ENCODE measurements around the gene SCGB1A1.
"Not testable (repeated sequence)": the region's sequence is repeated elsewhere in the genome, so short reads cannot be mapped to it uniquely, and the experiment has no call there.

SCGB1A1 gene, protein sequence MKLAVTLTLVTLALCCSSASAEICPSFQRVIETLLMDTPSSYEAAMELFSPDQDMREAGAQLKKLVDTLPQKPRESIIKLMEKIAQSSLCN

GRCh38 chr11:62418733-62419132 lies at the start of gene SCGB1A1:
Gene SCGB1A1, plus strand, starts transcription at chr11:62419033. Its CDS starts 63 bp downstream, at chr11:62419096.
- DNase-seq, result no peak

GRCh38 chr11:62370743-62371440 lies 47.9 kb upstream of the SCGB1A1 start:
- no peak for DNase-seq

DNA sequence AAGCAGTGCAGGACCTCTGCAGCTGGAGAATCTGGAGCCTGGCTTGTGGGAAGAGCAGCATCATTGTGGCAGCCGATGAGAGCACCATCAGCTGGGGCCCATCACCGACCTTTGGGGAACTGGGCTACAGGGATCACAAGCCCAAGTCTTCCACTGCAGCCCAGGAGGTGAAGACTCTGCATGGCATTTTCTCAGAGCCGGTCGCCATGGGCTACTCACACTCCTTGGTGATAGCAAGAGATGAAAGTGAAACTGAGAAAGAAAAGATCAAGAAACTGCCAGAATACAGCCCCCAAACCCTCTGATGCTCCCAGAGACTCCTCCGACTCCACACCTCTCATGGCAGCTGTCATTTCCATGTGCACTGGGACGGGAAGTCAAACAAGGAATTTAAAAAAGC lies 46.0 kb upstream of the SCGB1A1 start:
- DNase-seq, result no peak

DNA sequence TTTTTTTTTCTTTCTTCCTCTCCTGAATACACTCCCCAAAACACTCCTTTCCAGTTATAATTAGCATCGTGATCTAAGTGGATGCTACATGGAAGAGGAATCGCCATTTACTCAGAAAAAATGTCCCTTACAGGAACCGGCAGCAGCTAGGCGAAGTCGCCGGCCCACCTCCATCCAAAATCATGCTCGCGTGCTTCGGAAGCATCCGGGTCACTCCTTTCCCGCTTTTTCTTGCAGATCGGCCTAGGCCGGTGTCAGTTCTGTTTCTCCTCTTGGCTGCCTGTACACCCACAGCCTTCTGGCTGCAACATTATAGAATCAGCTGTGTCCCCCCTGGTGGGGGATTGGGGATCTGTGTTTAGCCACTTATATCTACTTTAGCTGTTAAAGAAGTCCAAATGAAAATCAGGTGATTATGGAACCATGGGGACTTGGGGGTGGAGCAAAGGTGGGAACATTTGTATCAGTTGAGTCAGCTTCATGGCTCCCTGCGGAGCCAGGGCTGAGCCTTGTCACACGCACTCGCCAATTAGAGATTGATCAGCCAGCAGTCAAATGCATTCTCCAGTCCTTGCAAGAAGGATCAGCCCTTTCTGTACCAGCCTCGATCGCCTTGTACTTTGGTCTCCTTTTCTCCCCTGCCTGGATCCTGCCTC lies 45.2 kb upstream of the SCGB1A1 start:
- no peak for DNase-seq

DNA sequence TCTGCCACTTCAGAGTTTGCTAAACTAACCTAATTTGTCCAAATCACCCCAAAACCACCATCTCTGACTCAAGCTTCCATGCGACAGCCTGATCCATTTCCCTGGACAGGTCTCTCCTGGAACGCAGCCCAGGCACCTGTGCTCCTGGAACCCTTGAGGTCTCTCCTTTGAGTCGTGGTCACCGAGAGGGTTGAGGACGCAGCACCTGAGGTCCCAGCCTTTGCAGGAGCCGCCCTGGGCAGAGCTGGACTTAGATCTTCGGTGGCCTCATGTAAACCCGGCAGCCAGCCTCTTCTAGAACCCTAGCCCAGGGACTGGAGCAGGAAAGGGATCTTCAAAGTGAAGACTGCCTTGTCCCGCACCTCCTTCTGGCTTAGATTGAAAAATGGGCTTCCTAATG lies 44.0 kb upstream of the SCGB1A1 start:
- no peak for DNase-seq

- peak in 10 of 51 donors; percentile 20 to 67 (median 32) for DNase-seq
Observed at GRCh38 chr11:62378459-62379063, 40.3 kb upstream of the SCGB1A1 start.

GRCh38 chr11:62379586-62379985 lies 39.2 kb upstream of the SCGB1A1 start:
- DNase-seq, result peak in 33 of 51 donors; percentile 7 to 84 (median 50)

DNA sequence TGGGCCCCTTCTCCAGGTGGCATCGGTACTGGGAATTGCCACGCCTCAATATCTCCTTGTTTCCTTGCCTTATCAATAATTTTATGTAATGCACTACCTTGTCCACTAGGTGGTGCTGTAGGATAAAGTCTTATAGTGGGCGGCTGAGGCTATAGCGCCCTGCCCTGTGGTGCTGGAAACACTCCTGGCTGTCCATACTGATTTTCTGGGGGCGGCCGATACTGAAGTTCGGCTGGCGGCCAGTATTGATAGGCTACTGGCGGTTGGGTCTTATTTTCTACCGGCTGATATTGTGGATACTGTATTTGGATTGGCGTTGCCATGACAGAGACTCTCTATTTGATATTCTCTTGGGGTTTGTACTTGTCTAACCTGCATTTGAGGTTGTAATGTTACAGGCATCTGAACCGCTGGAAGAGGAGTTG lies 38.0 kb upstream of the SCGB1A1 start:
- DNase-seq, result peak in 22 of 51 donors; percentile 10 to 77 (median 35)

- DNase-seq, result no peak
Observed at GRCh38 chr11:62383822-62384221, 35.0 kb upstream of the SCGB1A1 start.

- not testable (repeated sequence) for DNase-seq
Observed at GRCh38 chr11:62386083-62386482, 32.8 kb upstream of the SCGB1A1 start.

GRCh38 chr11:62387381-62387780 lies 31.5 kb upstream of the SCGB1A1 start:
- DNase-seq, result no peak

DNA sequence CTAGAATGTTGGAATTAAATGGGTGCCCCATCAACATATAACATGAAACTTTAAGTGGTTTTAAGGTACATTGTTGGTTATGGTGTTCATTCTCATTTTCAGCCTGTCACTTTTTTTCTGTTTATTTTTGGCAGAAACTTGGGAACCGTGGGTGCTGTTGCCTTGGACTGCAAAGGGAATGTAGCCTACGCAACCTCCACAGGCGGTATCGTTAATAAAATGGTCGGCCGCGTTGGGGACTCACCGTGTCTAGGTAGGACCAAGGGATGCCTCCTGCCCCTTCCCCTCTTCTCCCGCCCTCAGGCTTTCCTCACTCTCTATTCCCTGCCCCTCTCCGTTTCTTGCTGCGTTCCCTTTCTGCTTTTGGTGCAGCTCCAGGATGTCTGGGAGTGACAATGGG lies 29.8 kb upstream of the SCGB1A1 start:
- no peak for DNase-seq

DNA sequence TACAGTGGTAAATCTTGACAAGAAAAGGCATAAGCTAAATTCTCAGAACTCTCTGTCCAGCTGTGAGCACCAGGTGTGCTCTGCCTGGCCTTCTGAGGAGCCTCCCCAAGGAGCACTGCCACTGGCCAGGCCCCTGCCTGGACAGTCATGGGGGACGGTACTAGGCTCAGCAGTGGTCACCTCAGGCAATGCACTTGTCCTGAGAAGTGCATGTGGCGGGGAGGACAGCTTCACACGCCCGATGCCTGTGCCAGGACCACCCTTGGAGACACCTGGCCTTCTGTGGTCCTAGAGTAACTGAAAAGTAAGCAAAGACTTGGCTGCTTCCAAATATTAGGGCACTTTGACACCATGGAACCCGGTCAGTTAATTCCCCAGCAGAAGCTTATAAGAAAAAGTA lies 28.6 kb upstream of the SCGB1A1 start:
- DNase-seq, result no peak

DNA sequence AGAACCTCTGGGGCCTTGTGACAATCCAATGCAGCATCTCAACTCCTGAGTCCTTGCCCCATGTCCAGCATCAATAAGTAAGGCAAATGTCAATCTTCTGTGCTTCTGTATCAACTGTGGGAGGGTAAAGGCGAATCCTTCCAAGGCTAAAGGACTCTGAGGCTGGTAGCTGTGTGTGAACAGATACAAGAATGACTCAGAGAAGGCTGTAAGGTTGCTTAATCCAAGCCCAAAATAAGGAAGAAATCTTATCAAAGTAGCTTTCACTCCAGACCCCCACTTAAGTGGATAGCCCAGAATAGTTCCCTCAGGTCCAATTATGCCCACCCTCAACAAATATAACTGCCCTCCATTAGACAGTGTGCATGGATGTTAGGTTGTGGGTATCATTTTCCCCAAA lies 28.1 kb upstream of the SCGB1A1 start:
- no peak for DNase-seq

- DNase-seq, result no peak
Observed at GRCh38 chr11:62391642-62392425, 27.0 kb upstream of the SCGB1A1 start.

DNA sequence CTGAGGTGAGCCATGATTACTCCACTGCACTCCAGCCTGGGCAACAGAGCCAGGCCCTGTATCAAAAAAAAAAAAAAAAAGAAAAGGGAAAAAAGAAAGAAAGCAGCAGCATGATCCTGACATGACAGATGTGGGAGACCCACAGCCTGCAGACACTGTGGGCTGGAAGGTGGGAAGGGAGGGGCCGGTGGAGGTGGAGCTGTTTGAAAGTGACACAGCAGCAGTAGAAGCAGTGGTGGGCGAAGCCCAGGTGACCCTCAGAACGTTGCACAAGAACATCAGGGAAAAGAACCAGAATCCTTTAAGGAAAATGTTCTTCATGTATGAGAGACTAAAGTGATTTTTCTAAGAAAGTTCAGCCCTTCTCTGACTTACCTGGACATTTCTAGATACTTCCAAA lies 26.3 kb upstream of the SCGB1A1 start:
- DNase-seq, result no peak

- no peak for DNase-seq
Observed at GRCh38 chr11:62393061-62393611, 25.7 kb upstream of the SCGB1A1 start.

- DNase-seq, result no peak
Observed at GRCh38 chr11:62393735-62394134, 25.1 kb upstream of the SCGB1A1 start.

DNA sequence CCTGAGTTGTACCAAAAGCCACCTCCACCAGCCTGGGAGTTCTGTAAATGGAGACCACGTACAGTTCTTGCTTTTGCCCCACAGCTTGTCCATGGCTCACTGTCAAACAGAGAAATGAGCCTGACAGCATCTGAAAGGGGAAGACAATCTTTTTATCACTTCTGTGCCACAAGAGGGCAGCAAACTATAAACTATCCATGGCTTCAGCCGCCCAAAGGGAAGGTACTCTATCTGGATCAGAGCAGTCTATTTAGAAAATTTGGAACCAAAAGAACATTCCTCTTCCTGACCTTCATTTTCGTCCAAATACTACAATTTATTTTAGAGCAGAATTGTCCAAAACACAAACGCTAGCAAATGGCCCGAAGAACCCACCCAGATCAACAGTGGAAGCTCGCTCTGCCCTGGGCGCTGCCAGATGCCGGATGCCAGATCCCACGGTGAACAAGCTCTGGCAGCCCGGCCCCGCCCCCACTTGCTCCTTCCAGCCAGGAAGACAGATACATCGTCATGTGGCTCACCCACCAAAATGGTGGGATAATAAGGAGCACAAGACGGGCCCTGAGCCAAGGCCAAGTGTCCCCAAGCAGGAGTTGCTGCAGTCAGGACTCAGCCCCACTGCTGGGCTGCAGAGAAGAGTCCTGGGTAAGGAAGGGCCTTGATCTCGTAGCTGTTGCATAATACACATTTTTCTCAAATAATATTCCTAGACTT lies 23.9 kb upstream of the SCGB1A1 start:
- DNase-seq, result peak in 47 of 51 donors; percentile 20 to 95 (median 55)

DNA sequence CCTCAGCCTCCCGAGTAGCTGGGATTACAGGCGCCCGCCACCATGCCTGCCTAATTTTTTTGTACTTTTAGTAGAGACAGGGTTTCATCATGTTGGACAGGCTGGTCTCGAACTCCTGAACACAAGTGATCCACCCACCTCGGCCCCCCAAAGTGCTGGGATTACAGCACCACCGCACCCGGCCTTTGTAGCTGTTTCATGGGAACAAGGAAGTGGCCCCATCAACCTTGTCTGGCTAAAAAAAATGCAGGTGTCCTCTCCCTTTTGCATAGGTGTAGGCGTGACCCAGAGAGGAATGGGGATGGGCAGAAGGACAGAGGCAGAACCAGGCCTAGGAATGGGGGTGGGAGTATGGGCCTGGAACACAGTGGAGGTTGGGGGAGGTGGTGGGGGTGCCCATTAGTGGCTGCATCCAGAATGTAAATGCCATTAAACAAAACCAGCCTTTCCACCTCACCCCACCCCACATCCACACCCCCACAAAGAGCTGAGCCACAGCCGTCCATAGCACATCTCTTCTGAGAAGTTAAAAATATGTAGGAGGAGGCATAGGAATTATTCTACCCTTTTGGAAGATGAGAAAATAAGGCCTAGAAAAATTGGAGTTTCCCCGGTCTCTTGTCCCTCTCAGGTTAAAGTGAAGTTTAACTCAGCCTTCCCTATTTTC lies 22.8 kb upstream of the SCGB1A1 start:
- DNase-seq, result no peak

Measured in hypothalamus (tissue), 51 donors.